Stimulated activated naive B cell treated with anti-CD40 and anti-IgM and Interleukin-4, amounts not matched to agents 10 μg/mL and 1 μg/mL and 100 μg/mL, for 72 hours (primary cell): ENCODE measurements around the gene TEX2.

Source experiments
- ATAC-seq, 2 donors: fragments of 150-1000 bp; cut with Tn5 transposase; replicated peaks; 2 replicates each; pipeline ENCODE4 v1.10.0; 2021; ENCODE audit warnings: moderate library complexity in 1 of 2
- DNase-seq: peaks from one replicate; pipeline ENCODE4 v3.0.0; 2021
- H3K27ac Mint-ChIP-seq: one replicate; pipeline ENCODE4 v1.8.0; 2022; ENCODE audit warnings: mild to moderate bottlenecking, mixed read lengths
- H3K27me3 Mint-ChIP-seq, 2 donors: one replicate each; pipeline ENCODE4 v1.8.0; 2022; ENCODE audit warnings: mixed read lengths in 2 of 2
- H3K36me3 Mint-ChIP-seq, 2 donors: one replicate each; pipeline ENCODE4 v1.8.0; 2022; ENCODE audit warnings: mixed read lengths in 2 of 2, mild to moderate bottlenecking in 1 of 2
- H3K4me1 Mint-ChIP-seq, 2 donors: one replicate each; pipeline ENCODE4 v1.8.0; 2022; ENCODE audit warnings: mixed read lengths in 2 of 2, mild to moderate bottlenecking in 1 of 2
- H3K4me3 Mint-ChIP-seq, 2 donors: one replicate each; pipeline ENCODE4 v1.8.0; 2022; ENCODE audit warnings: mild to moderate bottlenecking in 2 of 2, mixed read lengths in 2 of 2, moderate library complexity in 1 of 2
- H3K9me3 Mint-ChIP-seq, 2 donors: one replicate each; pipeline ENCODE4 v1.8.0; 2022; ENCODE audit warnings: mixed read lengths in 2 of 2, mild to moderate bottlenecking in 1 of 2

Gene TEX2

GRCh38 chr17:64263000-64263766 lies at the start of gene TEX2:
Gene TEX2, minus strand, starts transcription at chr17:64263260. Its CDS starts 49,043 bp downstream, at chr17:64214217.
- Mint-ChIP-seq H3K27ac (peak within 1 kb of the TSS; percentile 86), H3K4me1 (peaks cover 26 to 39% of the 10 kb centered on the region in 2 donors), H3K9me3 (peaks cover 0 to 2% of the 10 kb centered on the region in 2 donors), H3K36me3 (peaks cover 3 to 9% of the 10 kb centered on the region in 2 donors), H3K27me3 (peaks cover 11 to 16% of the 10 kb centered on the region in 2 donors), H3K4me3 (peak within 1 kb of the TSS; percentile 89 to 99)
- ATAC-seq (peak; percentile 86 to 88), DNase-seq (peak; percentile 82)

- Mint-ChIP-seq H3K4me1 (no peaks in the 10 kb centered on the region), H3K27me3 (peaks cover 0 to 5% of the 10 kb centered on the region in 2 donors), H3K36me3 (no peaks in the 10 kb centered on the region), H3K9me3 (no peaks in the 10 kb centered on the region), H3K27ac (no peak overlapping the region), H3K4me3 (no peak overlapping the region)
- no peak for DNase-seq
- ATAC-seq = no peak
Observed at GRCh38 chr17:64309710-64310109, 46.6 kb upstream of the TEX2 start.

- Mint-ChIP-seq H3K27ac (no peak overlapping the region), H3K9me3 (no peaks in the 10 kb centered on the region), H3K27me3 (peaks cover 0 to 5% of the 10 kb centered on the region in 2 donors), H3K4me1 (no peaks in the 10 kb centered on the region), H3K36me3 (no peaks in the 10 kb centered on the region), H3K4me3 (no peak overlapping the region)
- DNase-seq (no peak), ATAC-seq (no peak)
Observed at GRCh38 chr17:64309021-64309420, 46.0 kb upstream of the TEX2 start.

GRCh38 chr17:64306850-64307463 lies 43.9 kb upstream of the TEX2 start:
- no peaks in the 10 kb centered on the region for H3K4me1 Mint-ChIP-seq
- ATAC-seq (peak; percentile 61 to 75), DNase-seq (peak; percentile 38)
- H3K4me3 Mint-ChIP-seq = no peak overlapping the region
- H3K36me3 Mint-ChIP-seq = no peaks in the 10 kb centered on the region
- peaks cover 0 to 5% of the 10 kb centered on the region in 2 donors for H3K27me3 Mint-ChIP-seq
- no peak overlapping the region for H3K27ac Mint-ChIP-seq
- H3K9me3 Mint-ChIP-seq = no peaks in the 10 kb centered on the region

- ATAC-seq (no peak), DNase-seq (no peak)
- H3K27me3 Mint-ChIP-seq = peaks cover 0 to 11% of the 10 kb centered on the region in 2 donors
- no peak overlapping the region for H3K4me3 Mint-ChIP-seq
- no peak overlapping the region for H3K27ac Mint-ChIP-seq
- H3K9me3 Mint-ChIP-seq = no peaks in the 10 kb centered on the region
- no peaks in the 10 kb centered on the region for H3K4me1 Mint-ChIP-seq
- no peaks in the 10 kb centered on the region for H3K36me3 Mint-ChIP-seq
Observed at GRCh38 chr17:64304551-64304950, 41.5 kb upstream of the TEX2 start.

GRCh38 chr17:64300699-64300965 lies 37.6 kb upstream of the TEX2 start:
- no peaks in the 10 kb centered on the region for H3K9me3 Mint-ChIP-seq
- no peak overlapping the region for H3K27ac Mint-ChIP-seq
- no peak for DNase-seq
- H3K4me1 Mint-ChIP-seq = no peaks in the 10 kb centered on the region
- no peak overlapping the region for H3K4me3 Mint-ChIP-seq
- H3K27me3 Mint-ChIP-seq = peaks cover 0 to 6% of the 10 kb centered on the region in 2 donors
- no peak for ATAC-seq
- H3K36me3 Mint-ChIP-seq = no peaks in the 10 kb centered on the region

GRCh38 chr17:64297467-64298088 lies 34.5 kb upstream of the TEX2 start:
- Mint-ChIP-seq H3K27me3 (peaks cover 0 to 6% of the 10 kb centered on the region in 2 donors), H3K27ac (no peak overlapping the region), H3K4me1 (no peaks in the 10 kb centered on the region), H3K4me3 (no peak overlapping the region), H3K36me3 (no peaks in the 10 kb centered on the region), H3K9me3 (no peaks in the 10 kb centered on the region)
- no peak for DNase-seq
- no peak for ATAC-seq

GRCh38 chr17:64296246-64296645 lies 33.2 kb upstream of the TEX2 start:
- no peak for DNase-seq
- Mint-ChIP-seq H3K9me3 (peaks cover 3% of the 10 kb centered on the region in 2 donors), H3K4me1 (no peaks in the 10 kb centered on the region), H3K27me3 (peaks cover 0 to 6% of the 10 kb centered on the region in 2 donors), H3K27ac (no peak overlapping the region), H3K4me3 (no peak overlapping the region), H3K36me3 (peaks cover 3% of the 10 kb centered on the region in 2 donors)
- ATAC-seq = no peak

GRCh38 chr17:64295146-64295545 lies 32.1 kb upstream of the TEX2 start:
- H3K9me3 Mint-ChIP-seq = peaks cover 8 to 9% of the 10 kb centered on the region in 2 donors
- no peak for ATAC-seq
- peaks cover under 1 to 9% of the 10 kb centered on the region in 2 donors for H3K4me1 Mint-ChIP-seq
- H3K4me3 Mint-ChIP-seq = no peak overlapping the region
- H3K27ac Mint-ChIP-seq = no peak overlapping the region
- no peak for DNase-seq
- H3K27me3 Mint-ChIP-seq = peaks cover 0 to 3% of the 10 kb centered on the region in 2 donors
- H3K36me3 Mint-ChIP-seq = peaks cover 9 to 11% of the 10 kb centered on the region in 2 donors

GRCh38 chr17:64291268-64291851 lies 28.3 kb upstream of the TEX2 start:
- Mint-ChIP-seq H3K36me3 (peaks cover 10 to 15% of the 10 kb centered on the region in 2 donors), H3K9me3 (peaks cover 8 to 9% of the 10 kb centered on the region in 2 donors), H3K4me1 (peaks cover 5 to 14% of the 10 kb centered on the region in 2 donors), H3K4me3 (no peak overlapping the region), H3K27me3 (no peaks in the 10 kb centered on the region), H3K27ac (no peak overlapping the region)
- ATAC-seq (no peak), DNase-seq (no peak)

GRCh38 chr17:64289741-64290141 lies 26.7 kb upstream of the TEX2 start:
- peaks cover 5 to 18% of the 10 kb centered on the region in 2 donors for H3K4me1 Mint-ChIP-seq
- no peak overlapping the region for H3K27ac Mint-ChIP-seq
- H3K4me3 Mint-ChIP-seq = no peak overlapping the region
- DNase-seq (no peak), ATAC-seq (no peak)
- peaks cover 8 to 9% of the 10 kb centered on the region in 2 donors for H3K9me3 Mint-ChIP-seq
- H3K27me3 Mint-ChIP-seq = no peaks in the 10 kb centered on the region
- peaks cover 10 to 15% of the 10 kb centered on the region in 2 donors for H3K36me3 Mint-ChIP-seq

GRCh38 chr17:64282753-64283080 lies 19.7 kb upstream of the TEX2 start:
- ATAC-seq (no peak), DNase-seq (no peak)
- peaks cover 5 to 13% of the 10 kb centered on the region in 2 donors for H3K4me1 Mint-ChIP-seq
- H3K27me3 Mint-ChIP-seq = peaks cover 0 to 6% of the 10 kb centered on the region in 2 donors
- H3K27ac Mint-ChIP-seq = no peak overlapping the region
- no peaks in the 10 kb centered on the region for H3K9me3 Mint-ChIP-seq
- H3K4me3 Mint-ChIP-seq = no peak overlapping the region
- H3K36me3 Mint-ChIP-seq = no peaks in the 10 kb centered on the region

GRCh38 chr17:64281962-64282752 lies 19.1 kb upstream of the TEX2 start:
- peaks cover 5 to 18% of the 10 kb centered on the region in 2 donors for H3K4me1 Mint-ChIP-seq
- DNase-seq (peak; percentile 33), ATAC-seq (peak; percentile 55 to 64)
- no peak overlapping the region for H3K27ac Mint-ChIP-seq
- H3K36me3 Mint-ChIP-seq = no peaks in the 10 kb centered on the region
- no peak overlapping the region for H3K4me3 Mint-ChIP-seq
- H3K27me3 Mint-ChIP-seq = peaks cover 0 to 6% of the 10 kb centered on the region in 2 donors
- H3K9me3 Mint-ChIP-seq = no peaks in the 10 kb centered on the region

- no peak overlapping the region for H3K27ac Mint-ChIP-seq
- peaks cover 5 to 15% of the 10 kb centered on the region in 2 donors for H3K4me1 Mint-ChIP-seq
- no peak for ATAC-seq
- H3K9me3 Mint-ChIP-seq = no peaks in the 10 kb centered on the region
- no peak overlapping the region for H3K4me3 Mint-ChIP-seq
- H3K36me3 Mint-ChIP-seq = no peaks in the 10 kb centered on the region
- DNase-seq = no peak
- peaks cover 0 to under 1% of the 10 kb centered on the region in 2 donors for H3K27me3 Mint-ChIP-seq
Observed at GRCh38 chr17:64278614-64279013, 15.6 kb upstream of the TEX2 start.
